Astrocyte (in vitro differentiated cells and primary cell): ENCODE data around the gene FCER2. TPM values are rescaled to one million over a fixed set of nuclear protein-coding genes. Genes with fewer than 3 reads are reported as not detected.

Experiments used
- DNase-seq: peaks from one replicate; pipeline ENCODE4 v3.0.0-alpha.2; 2010; ENCODE audit warnings: low read depth
- FAIRE-seq: peaks from 2 replicates; lab custom pipeline; 2011; peaks lifted over from hg19 to GRCh38; lab: Jason Lieb, UNC
- H2AFZ ChIP-seq: 2 replicates; pipeline ENCODE4 v1.6.0; 2012; ENCODE audit warnings: low read depth, low read length, inconsistent platforms
- H3K27ac ChIP-seq: 2 replicates; pipeline ENCODE4 v1.5.1; 2011; ENCODE audit warnings: low read depth, low read length, inconsistent platforms
- H3K27me3 ChIP-seq: 2 replicates; pipeline ENCODE4 v1.6.0; 2011; ENCODE audit warnings: low read length, inconsistent platforms; ENCODE audit not compliant: insufficient read depth
- H3K36me3 ChIP-seq: 2 replicates; pipeline ENCODE4 v1.5.1; 2011; ENCODE audit warnings: low read length, inconsistent platforms; ENCODE audit not compliant: insufficient read depth
- H3K4me1 ChIP-seq: 2 replicates; pipeline ENCODE4 v1.5.1; 2011; ENCODE audit warnings: low read length, inconsistent platforms; ENCODE audit not compliant: insufficient read depth
- H3K4me2 ChIP-seq: 2 replicates; pipeline ENCODE4 v1.6.0; 2012; ENCODE audit warnings: low read length, inconsistent platforms
- H3K4me3 ChIP-seq: 2 replicates; pipeline ENCODE4 v1.5.1; 2011; ENCODE audit warnings: low read depth, mild to moderate bottlenecking, low read length, inconsistent platforms; ENCODE audit not compliant: insufficient read depth
- H3K79me2 ChIP-seq: 2 replicates; pipeline ENCODE4 v1.6.0; 2012; ENCODE audit warnings: mild to moderate bottlenecking, low read length, inconsistent platforms; ENCODE audit not compliant: insufficient read depth
- H3K9ac ChIP-seq: 2 replicates; pipeline ENCODE4 v1.6.0; 2012; ENCODE audit warnings: mild to moderate bottlenecking, low read length, inconsistent platforms
- H3K9me3 ChIP-seq: 2 replicates; pipeline ENCODE4 v1.5.1; 2012; ENCODE audit warnings: low read depth, mild to moderate bottlenecking, low read length, inconsistent platforms; ENCODE audit not compliant: insufficient read depth
- H4K20me1 ChIP-seq: 2 replicates; pipeline ENCODE4 v1.6.0; 2012; ENCODE audit warnings: low read length, inconsistent platforms; ENCODE audit not compliant: insufficient read depth
- H3K27ac Mint-ChIP-seq: one replicate; pipeline ENCODE4 v1.8.0; 2021; ENCODE audit warnings: mild to moderate bottlenecking, mixed read lengths; ENCODE audit not compliant: unreplicated experiment
- H3K27me3 Mint-ChIP-seq: one replicate; pipeline ENCODE4 v1.8.0; 2021; ENCODE audit warnings: low read depth, mixed read lengths; ENCODE audit not compliant: unreplicated experiment
- H3K36me3 Mint-ChIP-seq: one replicate; pipeline ENCODE4 v1.8.0; 2021; ENCODE audit warnings: low read depth, mixed read lengths; ENCODE audit not compliant: unreplicated experiment
- H3K4me1 Mint-ChIP-seq: one replicate; pipeline ENCODE4 v1.8.0; 2021; ENCODE audit warnings: low read depth, mixed read lengths; ENCODE audit not compliant: unreplicated experiment
- H3K4me3 Mint-ChIP-seq: one replicate; pipeline ENCODE4 v1.8.0; 2021; ENCODE audit warnings: mild to moderate bottlenecking, moderate library complexity, mixed read lengths; ENCODE audit not compliant: unreplicated experiment
- H3K9me3 Mint-ChIP-seq: one replicate; pipeline ENCODE4 v1.8.0; 2021; ENCODE audit warnings: mild to moderate bottlenecking, mixed read lengths; ENCODE audit not compliant: unreplicated experiment
- CTCF ChIP-seq: IDR thresholded peaks from 2 replicates; pipeline ENCODE4 v1.5.1; 2011; ENCODE audit warnings: low read depth, mild to moderate bottlenecking, inconsistent platforms, low read length, moderate library complexity; ENCODE audit not compliant: insufficient read depth
- EZH2 ChIP-seq: IDR thresholded peaks from 2 replicates; pipeline ENCODE4 v1.6.1; 2012; ENCODE audit warnings: mild to moderate bottlenecking, low read length, inconsistent platforms; ENCODE audit not compliant: insufficient read depth
- total RNA-seq: library from RNA; stranded (reverse); gene quantifications from 2 replicates; pipeline ENCODE4 v1.2.1, GENCODE V29; 2021

Gene FCER2
- total RNA-seq, 1 donor from 2014 or later = not detected

DNA sequence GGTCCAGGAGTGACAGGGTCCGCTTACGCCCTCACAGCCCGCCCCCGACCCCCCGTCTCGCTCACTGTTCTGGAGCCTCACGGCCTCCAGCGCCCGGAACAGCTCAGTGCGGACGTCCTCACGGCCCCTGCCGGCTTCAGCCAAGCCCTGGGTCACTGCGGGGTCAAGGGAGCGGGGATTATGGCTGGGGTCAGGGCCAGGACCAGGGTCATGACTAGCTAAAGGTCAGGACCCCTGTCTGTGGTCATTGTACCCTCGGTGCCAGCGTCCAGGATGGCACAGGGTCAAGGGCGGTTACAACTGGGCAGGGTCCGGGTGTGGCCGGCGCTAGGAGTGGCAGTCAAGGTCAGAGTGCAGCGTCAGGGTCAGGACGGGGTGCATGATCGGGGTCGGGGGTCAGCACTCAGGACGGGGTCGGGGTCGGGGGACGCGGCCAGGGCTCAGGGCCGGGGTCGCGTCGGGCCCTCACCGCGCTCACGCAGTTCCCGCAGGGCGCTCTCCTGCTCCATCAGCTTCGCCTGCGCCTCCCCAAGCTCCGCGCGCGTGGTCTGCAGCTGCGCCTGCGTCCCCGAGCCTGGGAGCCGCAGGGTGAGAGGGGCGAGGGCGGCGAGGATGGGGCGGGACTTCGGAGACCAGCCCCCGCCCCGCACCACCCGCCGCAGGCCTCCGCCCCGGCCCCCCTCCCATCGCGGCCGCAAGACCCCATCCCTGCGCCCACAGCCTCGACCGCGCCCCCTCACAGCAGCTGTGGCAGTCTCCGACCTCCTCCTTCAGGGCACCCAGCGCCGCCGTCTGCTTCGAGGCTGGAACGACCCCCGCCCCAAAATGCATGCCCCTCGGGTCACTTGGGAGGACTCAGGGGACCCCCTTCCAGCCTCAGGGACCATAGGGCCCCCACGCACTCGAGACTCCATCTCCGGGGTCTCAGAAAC is 28.6 kb upstream of the FCER2 start:
- Histone ChIP-seq H4K20me1 (no peaks in the 10 kb centered on the region), H3K79me2 (no peaks in the 10 kb centered on the region), H3K27ac (no peak overlapping the region), H3K4me2 (no peak overlapping the region), H2AFZ (no peak overlapping the region), H3K9me3 (no peaks in the 10 kb centered on the region), H3K4me3 (no peak overlapping the region), H3K36me3 (no peaks in the 10 kb centered on the region), H3K9ac (no peak overlapping the region), H3K27me3 (peaks cover 19% of the 10 kb centered on the region), H3K4me1 (no peaks in the 10 kb centered on the region)
- Mint-ChIP-seq H3K36me3 (no peaks in the 10 kb centered on the region), H3K27me3 (peaks cover 67% of the 10 kb centered on the region), H3K27ac (no peak overlapping the region), H3K4me3 (no peak overlapping the region), H3K9me3 (peaks cover 5% of the 10 kb centered on the region), H3K4me1 (no peaks in the 10 kb centered on the region)
- no peak for FAIRE-seq
- TF ChIP-seq CTCF (no peak), EZH2 (peak; percentile 47)
- no peak for DNase-seq

GRCh38 chr19:7729831-7730285 is 27.9 kb upstream of the FCER2 start:
- H3K27ac Mint-ChIP-seq = no peak overlapping the region
- Histone ChIP-seq H3K9me3 (no peaks in the 10 kb centered on the region), H3K9ac (no peak overlapping the region), H3K27me3 (peaks cover 17% of the 10 kb centered on the region), H3K79me2 (no peaks in the 10 kb centered on the region), H3K4me3 (no peak overlapping the region), H3K27ac (no peak overlapping the region), H3K4me2 (no peak overlapping the region), H3K36me3 (no peaks in the 10 kb centered on the region), H3K4me1 (no peaks in the 10 kb centered on the region), H2AFZ (no peak overlapping the region), H4K20me1 (no peaks in the 10 kb centered on the region)
- no peaks in the 10 kb centered on the region for H3K4me1 Mint-ChIP-seq
- H3K9me3 Mint-ChIP-seq = peaks cover 5% of the 10 kb centered on the region
- peaks cover 64% of the 10 kb centered on the region for H3K27me3 Mint-ChIP-seq
- peak; percentile 29 for TF ChIP-seq EZH2
- TF ChIP-seq CTCF = no peak
- H3K4me3 Mint-ChIP-seq = no peak overlapping the region
- no peak for DNase-seq
- FAIRE-seq = no peak
- H3K36me3 Mint-ChIP-seq = no peaks in the 10 kb centered on the region

DNA sequence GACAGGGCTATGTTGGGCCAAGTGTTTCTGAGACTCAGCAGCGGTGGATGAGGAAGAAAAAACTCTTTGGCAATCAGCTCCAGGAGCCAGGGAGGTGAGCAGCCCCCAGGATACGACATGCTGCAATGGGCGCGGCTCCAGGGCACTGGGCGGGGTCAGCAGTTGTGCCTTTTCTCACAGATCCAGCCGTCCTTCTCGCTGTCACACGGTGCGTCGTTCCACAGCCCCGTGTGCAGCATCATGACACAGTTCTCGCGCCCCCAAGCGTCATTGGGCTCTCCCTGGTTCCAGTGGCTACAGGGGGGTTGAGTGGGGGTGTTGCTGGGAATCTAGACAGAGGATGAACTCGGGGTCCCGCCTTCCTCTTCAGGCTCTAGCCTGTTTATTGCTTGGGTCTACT is 27.3 kb upstream of the FCER2 start:
- Mint-ChIP-seq H3K4me3 (no peak overlapping the region), H3K27ac (no peak overlapping the region), H3K36me3 (no peaks in the 10 kb centered on the region), H3K27me3 (peaks cover 64% of the 10 kb centered on the region), H3K9me3 (peaks cover 5% of the 10 kb centered on the region), H3K4me1 (no peaks in the 10 kb centered on the region)
- Histone ChIP-seq H3K9ac (no peak overlapping the region), H2AFZ (no peak overlapping the region), H3K9me3 (no peaks in the 10 kb centered on the region), H3K4me3 (no peak overlapping the region), H3K79me2 (no peaks in the 10 kb centered on the region), H3K27me3 (peaks cover 16% of the 10 kb centered on the region), H3K36me3 (no peaks in the 10 kb centered on the region), H3K4me1 (no peaks in the 10 kb centered on the region), H3K4me2 (no peak overlapping the region), H3K27ac (no peak overlapping the region), H4K20me1 (no peaks in the 10 kb centered on the region)
- no peak for TF ChIP-seq EZH2
- no peak for TF ChIP-seq CTCF
- DNase-seq (no peak), FAIRE-seq (no peak)
